Measurements from ENCODE around the gene TMEM39A. TPM values are rescaled to one million over a fixed set of nuclear protein-coding genes. Genes with fewer than 3 reads are reported as not detected.

TMEM39A gene
- total RNA-seq, 1 donor from 2014 or later = 45.6 TPM

DNA sequence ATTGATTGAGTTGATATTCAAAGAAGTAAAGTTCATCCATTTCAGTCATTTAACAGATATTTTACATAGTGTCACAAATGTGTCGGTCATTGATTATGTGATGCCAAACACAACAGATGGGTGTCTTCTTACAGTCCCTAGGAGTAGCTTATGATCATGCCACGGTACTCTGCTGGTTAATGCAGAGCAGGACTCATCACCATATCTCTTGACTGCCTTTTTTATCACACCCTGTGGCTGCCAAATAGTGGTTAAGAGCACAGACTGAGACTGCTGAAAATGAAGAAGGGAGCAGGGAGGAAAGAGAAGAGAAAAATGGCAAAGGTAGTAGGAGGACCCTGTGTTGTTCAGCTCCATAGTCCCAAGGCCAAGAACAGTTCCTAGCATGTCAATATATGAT lies 22.1 kb upstream of the TMEM39A start:
- POLR2A ChIA-PET = interaction anchor here (1.2 kb wide), 1 partner anchor 13 kb away, joined by 3 read pairs; the partner anchor contains the start of gene TIMMDC1
- Mint-ChIP-seq H3K36me3 (ENCODE audit: low read depth) (peaks cover 78% of the 10 kb centered on the region), H3K4me1 (no peaks in the 10 kb centered on the region), H3K9me3 (no peaks in the 10 kb centered on the region), H3K4me3 (no peak overlapping the region), H3K27ac (no peak overlapping the region), H3K27me3 (no peaks in the 10 kb centered on the region)
- intact Hi-C loops (cut with micrococcal nuclease) = no loop called here
- TF ChIP-seq, protein P1, sequence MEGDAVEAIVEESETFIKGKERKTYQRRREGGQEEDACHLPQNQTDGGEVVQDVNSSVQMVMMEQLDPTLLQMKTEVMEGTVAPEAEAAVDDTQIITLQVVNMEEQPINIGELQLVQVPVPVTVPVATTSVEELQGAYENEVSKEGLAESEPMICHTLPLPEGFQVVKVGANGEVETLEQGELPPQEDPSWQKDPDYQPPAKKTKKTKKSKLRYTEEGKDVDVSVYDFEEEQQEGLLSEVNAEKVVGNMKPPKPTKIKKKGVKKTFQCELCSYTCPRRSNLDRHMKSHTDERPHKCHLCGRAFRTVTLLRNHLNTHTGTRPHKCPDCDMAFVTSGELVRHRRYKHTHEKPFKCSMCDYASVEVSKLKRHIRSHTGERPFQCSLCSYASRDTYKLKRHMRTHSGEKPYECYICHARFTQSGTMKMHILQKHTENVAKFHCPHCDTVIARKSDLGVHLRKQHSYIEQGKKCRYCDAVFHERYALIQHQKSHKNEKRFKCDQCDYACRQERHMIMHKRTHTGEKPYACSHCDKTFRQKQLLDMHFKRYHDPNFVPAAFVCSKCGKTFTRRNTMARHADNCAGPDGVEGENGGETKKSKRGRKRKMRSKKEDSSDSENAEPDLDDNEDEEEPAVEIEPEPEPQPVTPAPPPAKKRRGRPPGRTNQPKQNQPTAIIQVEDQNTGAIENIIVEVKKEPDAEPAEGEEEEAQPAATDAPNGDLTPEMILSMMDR (IDR thresholded peaks at IDR 0.05) = no peak
- ATAC-seq (ENCODE audit: low read depth) (no peak), DNase-seq (no peak)
- CTCF ChIA-PET = no interaction called here

GRCh38 chr3:119483101-119483500 lies 19.7 kb upstream of the TMEM39A start:
- H3K27ac Mint-ChIP-seq = no peak overlapping the region
- ChIA-PET CTCF (no interaction called here), POLR2A (no interaction called here)
- ATAC-seq (ENCODE audit: low read depth) (no peak), DNase-seq (no peak)
- intact Hi-C loops (cut with micrococcal nuclease) = no loop called here
- no peak overlapping the region for H3K4me3 Mint-ChIP-seq
- no peaks in the 10 kb centered on the region for H3K9me3 Mint-ChIP-seq
- H3K36me3 Mint-ChIP-seq (ENCODE audit: low read depth) = peaks cover 78% of the 10 kb centered on the region
- TF ChIP-seq, protein P1 (IDR thresholded peaks at IDR 0.05) = no peak
- H3K4me1 Mint-ChIP-seq = no peaks in the 10 kb centered on the region
- no peaks in the 10 kb centered on the region for H3K27me3 Mint-ChIP-seq

GRCh38 chr3:119481079-119481478 lies 17.7 kb upstream of the TMEM39A start:
- no peak for ATAC-seq (ENCODE audit: low read depth)
- POLR2A ChIA-PET = interaction anchor here (0.6 kb wide), 1 partner anchor 196 kb away, joined by 3 read pairs; no protein-coding TSS in a partner anchor
- H3K9me3 Mint-ChIP-seq = no peaks in the 10 kb centered on the region
- intact Hi-C loops (cut with micrococcal nuclease) = no loop called here
- no peak overlapping the region for H3K27ac Mint-ChIP-seq
- H3K4me1 Mint-ChIP-seq = no peaks in the 10 kb centered on the region
- H3K4me3 Mint-ChIP-seq = no peak overlapping the region
- H3K36me3 Mint-ChIP-seq (ENCODE audit: low read depth) = peaks cover 84% of the 10 kb centered on the region
- DNase-seq = no peak
- CTCF ChIA-PET = no interaction called here
- no peaks in the 10 kb centered on the region for H3K27me3 Mint-ChIP-seq
- TF ChIP-seq, protein P1 (IDR thresholded peaks at IDR 0.05) = no peak

DNA sequence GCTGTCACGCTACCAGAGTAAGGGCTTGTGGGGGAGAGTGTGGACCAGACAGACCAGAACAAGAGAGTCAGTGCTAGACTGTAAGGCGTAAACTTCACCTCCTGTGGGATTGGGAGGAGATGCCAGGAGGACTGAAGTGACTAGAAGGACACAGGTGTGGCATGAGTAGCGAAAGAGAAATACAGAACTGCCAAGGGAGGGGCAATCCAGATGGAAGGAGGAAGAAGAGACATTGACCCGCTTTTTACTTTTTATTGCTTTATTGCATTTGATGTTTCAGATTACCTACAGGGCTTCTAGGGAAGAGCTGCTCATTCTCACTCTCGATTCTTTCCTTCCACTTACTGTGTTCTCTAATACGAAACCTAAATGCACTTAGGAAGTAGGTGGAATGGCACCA lies 7.5 kb upstream of the TMEM39A start:
- TF ChIP-seq, protein P1 (IDR thresholded peaks at IDR 0.05) = no peak
- Mint-ChIP-seq H3K4me1 (peaks cover 32% of the 10 kb centered on the region), H3K4me3 (no peak overlapping the region), H3K36me3 (ENCODE audit: low read depth) (peaks cover 32% of the 10 kb centered on the region), H3K27ac (no peak overlapping the region), H3K27me3 (no peaks in the 10 kb centered on the region), H3K9me3 (no peaks in the 10 kb centered on the region)
- ATAC-seq (ENCODE audit: low read depth) (no peak), DNase-seq (no peak)
- intact Hi-C loops (cut with micrococcal nuclease) = no loop called here
- POLR2A ChIA-PET = interaction anchor here (0.5 to 8.7 kb wide), 3 partner anchors 27 to 148 kb away, joined by 7 to 102 read pairs (median 7); partner anchors contain the start of gene TIMMDC1
- CTCF ChIA-PET = no interaction called here

DNA sequence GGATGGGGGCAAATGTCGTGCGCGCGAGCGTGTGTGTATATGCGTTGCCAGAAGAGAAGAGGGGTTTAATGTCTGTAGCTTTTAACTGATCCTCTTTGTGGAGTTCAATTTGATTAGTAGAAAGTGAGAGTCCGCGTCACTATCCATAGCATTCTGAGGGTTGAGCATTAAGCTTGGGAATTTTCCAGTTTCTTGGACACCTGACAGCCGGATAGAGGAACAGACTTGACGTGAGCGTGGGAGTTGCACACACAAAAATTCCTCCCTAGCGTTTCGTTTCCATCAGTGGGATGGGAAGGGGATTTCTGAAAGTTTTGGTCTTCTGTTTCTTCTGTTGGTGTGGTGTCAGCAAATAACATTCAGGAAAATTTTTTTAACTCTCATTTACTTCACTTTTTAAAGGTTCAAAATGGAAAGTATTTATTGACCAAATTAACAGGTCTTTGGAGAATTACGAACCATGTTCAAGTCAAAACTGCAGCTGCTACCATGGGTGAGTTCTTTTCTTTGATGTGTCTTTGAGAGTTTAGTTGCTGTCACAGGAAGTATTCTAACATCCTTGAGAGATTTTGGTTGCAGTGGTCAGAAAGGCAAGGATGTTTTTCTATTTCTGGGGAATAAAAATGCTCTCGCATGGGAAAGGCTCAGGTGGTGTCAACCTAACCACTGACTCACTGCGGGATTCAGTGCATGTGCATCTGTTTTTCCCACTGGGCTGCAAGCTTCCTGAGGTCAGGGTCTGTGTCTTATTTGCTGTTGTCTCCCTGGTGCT lies 6.2 kb upstream of the TMEM39A start:
- TF ChIP-seq, protein P1 (IDR thresholded peaks at IDR 0.05) = no peak
- H3K36me3 Mint-ChIP-seq (ENCODE audit: low read depth) = peaks cover 24% of the 10 kb centered on the region
- H3K27me3 Mint-ChIP-seq = no peaks in the 10 kb centered on the region
- intact Hi-C loops (cut with micrococcal nuclease) = loop anchor here (1.0 to 2.0 kb wide), 6 partner anchors 29 to 1273 kb away; partner anchors contain the start of genes ARHGAP31, COX17, GTF2E1 and RABL3
- ATAC-seq (ENCODE audit: low read depth) = no peak
- no peaks in the 10 kb centered on the region for H3K9me3 Mint-ChIP-seq
- peak overlapping the region; percentile 93 for H3K4me3 Mint-ChIP-seq
- CTCF ChIA-PET = no interaction called here
- H3K4me1 Mint-ChIP-seq = peaks cover 32% of the 10 kb centered on the region
- DNase-seq = no peak
- H3K27ac Mint-ChIP-seq = peak overlapping the region; percentile 90
- POLR2A ChIA-PET = interaction anchor here (0.5 to 8.7 kb wide), 11 partner anchors 28 to 625 kb away, joined by 3 to 102 read pairs (median 4); partner anchors contain the start of genes COX17, GSK3B and TIMMDC1

Data from activated B cell treated with CpG ODN at 0.5 μM for 24 hours (primary cell).